GM12873 (cell line): ENCODE results near the gene OGDH.

Source experiments
- TF ChIP-seq, protein P1 (sequence below): IDR thresholded peaks from 2 replicates; pipeline ENCODE4 v1.5.1; 2012; ENCODE audit warnings: low read depth, mild to moderate bottlenecking, moderate library complexity, low read length, control low read depth; ENCODE audit not compliant: insufficient read depth; ENCODE audit errors: missing control alignments

Gene OGDH

DNA sequence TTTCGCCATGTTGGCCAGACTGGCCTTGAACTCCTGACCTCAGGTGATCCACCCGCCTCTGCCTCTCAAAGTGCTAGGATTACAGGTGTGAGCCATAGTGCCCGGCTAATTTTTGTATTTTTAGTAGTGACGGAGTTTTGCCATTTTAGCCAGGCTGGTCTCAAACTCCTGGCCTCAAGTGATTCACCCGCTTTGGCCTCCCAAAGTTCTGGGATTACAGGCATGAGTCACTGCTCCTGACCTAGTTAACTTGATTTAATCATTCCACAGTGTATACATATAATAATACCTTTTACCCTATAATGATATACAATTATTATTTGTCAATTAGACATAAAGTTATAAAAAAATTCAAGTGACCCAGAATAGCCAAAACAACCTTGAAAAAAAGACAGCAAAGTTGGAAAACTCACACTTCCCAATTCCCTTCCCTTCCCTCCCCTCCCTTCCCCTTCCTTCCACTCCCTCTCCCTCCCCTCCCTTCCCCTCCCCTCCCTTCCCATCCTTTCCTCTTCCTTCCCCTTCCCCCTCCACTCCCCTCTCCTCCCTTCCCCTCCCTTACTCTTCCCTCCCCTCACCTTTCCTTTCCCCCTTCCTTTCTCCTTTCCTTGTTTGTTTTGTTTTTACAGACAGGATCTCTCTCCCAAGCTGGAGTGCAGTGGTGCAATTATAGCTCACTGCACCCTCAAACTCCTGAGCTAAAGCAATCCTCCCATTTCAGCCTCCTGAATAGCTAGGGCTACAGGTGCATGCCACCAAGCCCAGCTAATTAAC is 127.5 kb downstream of the OGDH start:
- TF ChIP-seq, protein P1, sequence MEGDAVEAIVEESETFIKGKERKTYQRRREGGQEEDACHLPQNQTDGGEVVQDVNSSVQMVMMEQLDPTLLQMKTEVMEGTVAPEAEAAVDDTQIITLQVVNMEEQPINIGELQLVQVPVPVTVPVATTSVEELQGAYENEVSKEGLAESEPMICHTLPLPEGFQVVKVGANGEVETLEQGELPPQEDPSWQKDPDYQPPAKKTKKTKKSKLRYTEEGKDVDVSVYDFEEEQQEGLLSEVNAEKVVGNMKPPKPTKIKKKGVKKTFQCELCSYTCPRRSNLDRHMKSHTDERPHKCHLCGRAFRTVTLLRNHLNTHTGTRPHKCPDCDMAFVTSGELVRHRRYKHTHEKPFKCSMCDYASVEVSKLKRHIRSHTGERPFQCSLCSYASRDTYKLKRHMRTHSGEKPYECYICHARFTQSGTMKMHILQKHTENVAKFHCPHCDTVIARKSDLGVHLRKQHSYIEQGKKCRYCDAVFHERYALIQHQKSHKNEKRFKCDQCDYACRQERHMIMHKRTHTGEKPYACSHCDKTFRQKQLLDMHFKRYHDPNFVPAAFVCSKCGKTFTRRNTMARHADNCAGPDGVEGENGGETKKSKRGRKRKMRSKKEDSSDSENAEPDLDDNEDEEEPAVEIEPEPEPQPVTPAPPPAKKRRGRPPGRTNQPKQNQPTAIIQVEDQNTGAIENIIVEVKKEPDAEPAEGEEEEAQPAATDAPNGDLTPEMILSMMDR: no peak

DNA sequence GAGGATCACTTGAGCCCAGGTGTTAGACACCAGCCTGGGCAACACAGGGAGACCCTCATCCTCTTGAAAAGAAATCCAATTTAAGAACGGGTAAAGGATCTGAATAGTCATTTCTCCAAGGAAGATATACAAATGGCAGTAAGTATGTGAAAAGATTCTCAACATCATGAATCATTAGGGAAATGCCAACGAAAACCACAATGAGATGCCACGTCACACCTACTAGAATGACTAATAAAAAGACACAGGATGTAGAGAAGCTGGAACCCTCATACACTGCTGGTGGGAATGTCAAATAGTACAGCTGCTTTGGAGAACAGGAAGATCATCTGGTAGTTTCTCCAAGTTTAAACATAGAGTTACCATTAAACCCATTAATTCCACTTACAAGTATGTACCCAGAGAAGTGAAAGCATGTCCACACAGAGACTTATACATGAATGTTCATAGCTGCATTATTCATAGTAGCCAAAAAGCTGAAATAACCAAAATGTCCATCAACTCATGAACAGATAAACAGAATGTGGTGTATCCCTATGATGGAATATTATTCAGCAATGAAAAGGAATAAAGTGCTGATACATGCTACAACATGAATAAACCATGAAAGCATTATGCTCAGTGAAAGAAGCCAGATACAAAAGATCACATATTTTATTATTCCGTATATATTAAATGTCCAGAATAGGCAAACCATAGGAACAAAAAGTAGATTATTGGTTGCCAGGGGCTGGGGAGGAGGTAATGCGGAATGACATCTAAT is 129.2 kb downstream of the OGDH start:
- TF ChIP-seq, protein P1: no peak

DNA sequence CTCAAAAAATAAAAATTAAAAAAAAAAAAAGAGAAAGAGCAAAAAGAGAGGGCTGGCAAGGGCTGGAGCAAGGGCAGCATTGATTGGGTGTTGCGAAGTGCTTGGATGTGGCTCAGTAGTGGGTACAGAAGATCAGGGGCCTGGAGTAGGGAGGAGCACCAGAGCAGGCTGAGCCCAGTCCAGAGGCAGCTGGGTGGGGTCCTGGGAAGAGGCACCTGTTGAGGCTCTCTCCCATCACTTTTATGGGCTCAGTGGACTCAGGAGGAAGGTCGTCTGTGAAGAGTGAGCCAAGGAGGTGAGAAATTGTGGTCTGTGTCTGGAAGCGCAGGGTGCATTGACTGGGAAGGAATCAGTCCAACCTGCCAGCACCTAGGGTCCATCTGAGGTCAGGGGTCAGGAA is 130.5 kb downstream of the OGDH start:
- TF ChIP-seq, protein P1: no peak

DNA sequence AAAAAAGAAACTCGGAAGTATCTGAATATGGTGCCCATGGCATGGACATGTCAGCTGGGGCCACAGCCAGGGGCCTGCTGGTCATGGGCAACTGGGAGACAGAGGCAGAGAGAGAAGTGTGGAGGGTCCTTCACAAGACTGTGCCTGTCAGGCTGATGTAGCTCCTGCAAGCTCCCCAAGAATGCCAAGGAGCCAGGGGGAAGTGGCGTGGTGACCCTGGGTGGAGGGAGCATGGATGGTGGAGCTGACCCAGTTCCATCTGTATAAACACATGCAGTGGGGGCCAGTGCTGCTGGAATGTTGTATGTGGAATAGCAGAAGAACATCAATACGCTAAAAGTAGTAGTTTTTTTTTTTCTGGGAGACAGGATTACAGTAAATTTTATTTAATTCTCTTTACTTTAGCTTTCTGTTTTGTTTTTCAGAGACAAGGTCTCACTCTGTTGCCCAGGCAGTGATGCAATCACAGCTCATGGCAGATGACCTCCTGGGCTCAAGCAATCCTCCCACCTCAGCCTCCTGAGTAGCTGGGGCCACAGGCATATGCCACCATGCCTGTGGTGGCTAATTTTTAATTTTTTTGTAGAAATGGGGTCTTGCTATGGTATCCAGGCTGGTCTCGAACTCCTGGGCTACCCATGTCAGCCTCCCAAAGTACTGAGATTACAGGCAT is 131.8 kb downstream of the OGDH start:
- TF ChIP-seq, protein P1: no peak

DNA sequence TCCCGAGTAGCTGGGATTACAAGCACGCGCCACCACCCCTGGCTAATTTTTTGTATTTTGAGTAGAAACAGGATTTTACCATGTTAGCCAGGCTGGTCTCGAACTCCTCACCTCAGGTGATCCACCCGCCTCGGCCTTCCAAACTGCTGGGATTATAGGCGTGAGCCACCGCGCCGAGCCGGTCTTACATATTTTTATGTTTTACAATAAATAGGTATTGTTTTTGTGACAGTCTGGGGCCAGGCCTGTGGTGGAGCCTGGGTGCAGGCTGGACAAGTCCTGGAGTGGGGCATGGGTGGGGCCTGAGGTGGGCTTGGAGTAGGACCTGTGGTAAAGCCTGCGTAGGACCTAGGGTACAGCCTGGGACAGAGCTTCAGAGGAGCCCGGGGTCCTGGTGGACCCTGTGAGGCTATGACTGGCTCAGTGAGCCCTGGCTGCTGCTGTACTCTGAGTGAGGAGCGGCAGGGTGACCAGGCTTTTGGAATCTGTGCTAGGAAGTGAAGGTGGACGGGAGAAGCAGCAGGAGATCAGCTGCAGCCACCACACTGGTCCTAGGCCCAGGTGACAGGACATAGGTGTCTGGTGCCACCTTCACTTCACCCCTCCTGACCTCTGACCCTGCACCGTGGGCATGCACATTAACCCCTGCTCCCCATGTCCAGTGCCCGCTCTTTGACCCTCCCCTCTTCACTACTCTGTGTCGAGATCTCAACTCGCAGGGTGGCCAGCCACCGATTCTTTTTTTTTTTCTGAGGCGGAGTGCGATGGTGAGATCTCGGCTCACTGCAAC is 132.6 kb downstream of the OGDH start:
- TF ChIP-seq, protein P1: no peak

DNA sequence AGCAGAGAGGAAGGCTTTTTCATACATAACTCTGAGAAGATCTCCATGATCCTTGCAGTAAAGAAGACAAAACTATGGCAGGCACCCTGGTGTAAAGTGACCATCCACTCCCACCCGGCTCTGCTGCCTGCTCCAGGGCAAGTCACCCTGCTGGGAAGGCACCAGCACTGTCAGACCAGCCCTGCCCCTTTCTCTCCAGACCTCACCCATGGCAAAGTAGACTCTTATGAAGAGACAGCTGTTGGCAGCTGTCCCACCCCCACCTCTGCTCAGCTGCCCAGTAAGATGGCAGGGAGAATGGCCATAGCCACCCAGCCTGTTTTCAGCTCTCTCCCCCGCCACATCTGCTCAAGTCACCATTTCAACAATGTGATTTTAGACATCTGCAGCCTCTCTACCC is 133.6 kb downstream of the OGDH start:
- TF ChIP-seq, protein P1: no peak
